PFSK-1 (cell line): Measurements from ENCODE around the gene SLC6A11.

Source experiments
- POLR2AphosphoS5 ChIP-seq: IDR thresholded peaks from 2 replicates; pipeline ENCODE4 v1.6.1; 2012; ENCODE audit warnings: low read depth, mild to moderate bottlenecking, control low read depth, low read length, moderate library complexity
- TAF1 ChIP-seq: IDR thresholded peaks from 2 replicates; pipeline ENCODE4 v1.6.1; 2012; ENCODE audit warnings: low read length, control low read depth, borderline replicate concordance; ENCODE audit not compliant: insufficient read depth
- TF ChIP-seq, protein P1 (sequence below), 2 experiments: IDR thresholded peaks; 2 replicates each; pipeline versions ENCODE4 v1.6.1 to v1.8.0; 2011 to 2012; ENCODE audit warnings: low read depth in 2 of 2, low read length in 2 of 2, control low read depth in 1 of 2, inconsistent platforms in 1 of 2, mild to moderate bottlenecking in 1 of 2, moderate library complexity in 1 of 2; ENCODE audit not compliant: insufficient read depth in 1 of 2

- no peak for TF ChIP-seq POLR2AphosphoS5
- TF ChIP-seq TAF1, result no peak
- TF ChIP-seq, protein P1, sequence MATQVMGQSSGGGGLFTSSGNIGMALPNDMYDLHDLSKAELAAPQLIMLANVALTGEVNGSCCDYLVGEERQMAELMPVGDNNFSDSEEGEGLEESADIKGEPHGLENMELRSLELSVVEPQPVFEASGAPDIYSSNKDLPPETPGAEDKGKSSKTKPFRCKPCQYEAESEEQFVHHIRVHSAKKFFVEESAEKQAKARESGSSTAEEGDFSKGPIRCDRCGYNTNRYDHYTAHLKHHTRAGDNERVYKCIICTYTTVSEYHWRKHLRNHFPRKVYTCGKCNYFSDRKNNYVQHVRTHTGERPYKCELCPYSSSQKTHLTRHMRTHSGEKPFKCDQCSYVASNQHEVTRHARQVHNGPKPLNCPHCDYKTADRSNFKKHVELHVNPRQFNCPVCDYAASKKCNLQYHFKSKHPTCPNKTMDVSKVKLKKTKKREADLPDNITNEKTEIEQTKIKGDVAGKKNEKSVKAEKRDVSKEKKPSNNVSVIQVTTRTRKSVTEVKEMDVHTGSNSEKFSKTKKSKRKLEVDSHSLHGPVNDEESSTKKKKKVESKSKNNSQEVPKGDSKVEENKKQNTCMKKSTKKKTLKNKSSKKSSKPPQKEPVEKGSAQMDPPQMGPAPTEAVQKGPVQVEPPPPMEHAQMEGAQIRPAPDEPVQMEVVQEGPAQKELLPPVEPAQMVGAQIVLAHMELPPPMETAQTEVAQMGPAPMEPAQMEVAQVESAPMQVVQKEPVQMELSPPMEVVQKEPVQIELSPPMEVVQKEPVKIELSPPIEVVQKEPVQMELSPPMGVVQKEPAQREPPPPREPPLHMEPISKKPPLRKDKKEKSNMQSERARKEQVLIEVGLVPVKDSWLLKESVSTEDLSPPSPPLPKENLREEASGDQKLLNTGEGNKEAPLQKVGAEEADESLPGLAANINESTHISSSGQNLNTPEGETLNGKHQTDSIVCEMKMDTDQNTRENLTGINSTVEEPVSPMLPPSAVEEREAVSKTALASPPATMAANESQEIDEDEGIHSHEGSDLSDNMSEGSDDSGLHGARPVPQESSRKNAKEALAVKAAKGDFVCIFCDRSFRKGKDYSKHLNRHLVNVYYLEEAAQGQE (IDR thresholded peaks at IDR 0.05; ENCODE audit: insufficient read depth in 1 of 2, low read depth in 2 of 2, low read length in 2 of 2), result no peak
These were observed 25.3 kb upstream of the SLC6A11 start for GRCh38 chr3:10790713-10791112.
